ENCODE data around the gene ATAD1. TPM values are rescaled to one million over a fixed set of nuclear protein-coding genes. Genes with fewer than 3 reads are reported as not detected.

The ATAD1 gene
- total and polyA plus RNA-seq, 2 of the 4 experiments (the other 2 are of a cell fraction): 12.7 to 21.9 TPM

GRCh38 chr10:87729940-87730339, 88.1 kb downstream of the ATAD1 start:
- no TSS peak for BruUV-seq (replicated peaks)
- Histone ChIP-seq H4K5ac (ENCODE audit: low read depth, low read length) (no peak overlapping the region), H3K27me3 (ENCODE audit: control insufficient read depth, insufficient read depth, low read length) (no peaks in the 10 kb centered on the region), H3K27ac (ENCODE audit: insufficient read depth, low read length) (no peak overlapping the region), H2AFZ (replicated peaks; ENCODE audit: low read length, poor library complexity) (no peak overlapping the region), H3K4ac (ENCODE audit: low read depth, low read length) (no peak overlapping the region), H4K8ac (ENCODE audit: low read depth in 2 of 2, low read length in 2 of 2) (no peak overlapping the region), H3K14ac (replicated peaks; ENCODE audit: low read depth, low read length) (no peak overlapping the region), H3K4me3 (ENCODE audit: insufficient read depth, low read depth, low read length) (no peak overlapping the region), H2BK5ac (ENCODE audit: low read depth, low read length, poor library complexity, severe bottlenecking) (no peak overlapping the region), H4K91ac (ENCODE audit: insufficient read depth, low read depth, low read length) (no peak overlapping the region), H3K4me1 (ENCODE audit: control insufficient read depth, insufficient read depth, low read length) (peaks cover 2% of the 10 kb centered on the region; the same call in 1 of the 2 replicates), H3K56ac (ENCODE audit: extremely low read depth, insufficient read depth, low read length) (no peak overlapping the region), H3K79me1 (ENCODE audit: low read depth in 1 of 2, low read length in 2 of 2) (no peaks in the 10 kb centered on the region), H3K18ac (ENCODE audit: low read depth, low read length) (no peak overlapping the region), H4K20me1 (ENCODE audit: insufficient read depth, low read length) (no peaks in the 10 kb centered on the region), H3K9ac (ENCODE audit: low read depth, low read length) (no peak overlapping the region), H2BK120ac (ENCODE audit: low read depth, low read length) (no peak overlapping the region), H3K36me3 (ENCODE audit: control insufficient read depth, insufficient read depth, low read length) (peaks cover 12% of the 10 kb centered on the region; the same call in 1 of the 2 replicates), H2BK20ac (ENCODE audit: low read depth, low read length) (no peak overlapping the region), H2BK15ac (ENCODE audit: low read depth, low read length) (no peak overlapping the region), H3K9me3 (ENCODE audit: control insufficient read depth, insufficient read depth, low read length) (no peaks in the 10 kb centered on the region), H3K4me2 (ENCODE audit: low read depth, low read length) (no peak overlapping the region), H3K23ac (ENCODE audit: low read depth, low read length) (no peak overlapping the region), H3K9me1 (ENCODE audit: insufficient read depth, low read length) (no peaks in the 10 kb centered on the region), H2AK5ac (ENCODE audit: low read depth, low read length) (no peak overlapping the region), H2AK9ac (replicated peaks; ENCODE audit: low read depth, low read length, poor library complexity) (no peak overlapping the region)
- CTCF ChIA-PET: no interaction called here
- WGBS, 2 experiments (ENCODE audit: extremely low coverage in 2 of 2, insufficient read length in 1 of 2): 100% methylated on average over 4 of the region's 6 CpGs; no CpG with 5 or more reads in 1 of the 2 experiments
- no peak for ATAC-seq (ENCODE audit: low read depth)
- POLR2A ChIA-PET (ENCODE audit: unreplicated experiment): no interaction called here
- intact Hi-C loops (cut with micrococcal nuclease) (no loop called here), dilution Hi-C loops (cut with HindIII; ENCODE audit: low sequenced_read_pairs, unreplicated experiment) (no loop called here), in situ Hi-C loops (cut with MboI; ENCODE audit: low sequenced_read_pairs) (loop anchor here (10.0 kb wide), 1 partner anchor 185 kb away; no protein-coding TSS in a partner anchor)
- DNase-seq: no peak
- TF ChIP-seq MAFK (IDR thresholded peaks at IDR 0.05; ENCODE audit: low read depth, low read length) (no peak), CHD1 (IDR thresholded peaks at IDR 0.05; ENCODE audit: low read depth, low read length) (no peak), RFX5 (IDR thresholded peaks at IDR 0.05; ENCODE audit: low read depth, low read length) (no peak), MXI1 (IDR thresholded peaks at IDR 0.05; ENCODE audit: borderline replicate concordance, low read depth, low read length) (no peak), CEBPB (IDR thresholded peaks at IDR 0.05; ENCODE audit: low read depth, low read length) (no peak), NFE2L2 (IDR thresholded peaks at IDR 0.05; ENCODE audit: low read depth, low read length) (no peak), RCOR1 (IDR thresholded peaks at IDR 0.05; ENCODE audit: insufficient replicate concordance, low read length) (no peak), ELK1 (IDR thresholded peaks at IDR 0.05; ENCODE audit: borderline replicate concordance, low read depth, low read length) (no peak), USF2 (IDR thresholded peaks at IDR 0.05; ENCODE audit: low read depth, low read length) (no peak), CTCF (conservative IDR thresholded peaks at IDR 0.05; ENCODE audit: low read depth, low read length) (no peak), SMC3 (IDR thresholded peaks at IDR 0.05; ENCODE audit: low read depth, low read length) (no peak), POLR2A (IDR thresholded peaks at IDR 0.05; ENCODE audit: low read depth, low read length) (no peak), MAZ (IDR thresholded peaks at IDR 0.05; ENCODE audit: borderline replicate concordance, low read depth, low read length) (no peak), RAD21 (IDR thresholded peaks at IDR 0.05; ENCODE audit: low read length) (no peak)

All from IMR-90 (cell line).